Endothelial cell of umbilical vein (primary cell): ENCODE measurements around the gene ZFAND2B. TPM values are rescaled to one million over a fixed set of nuclear protein-coding genes. Genes with fewer than 3 reads are reported as not detected.

Experiments
- BruUV-seq: library from RNA; stranded (reverse); fragments of 400-500 nt; replicated peaks from 2 replicates; lab custom pipeline; 2021; lab: Mats Ljungman, UMichigan
- CTCF ChIA-PET: fragments of 300-600, 350-600 bp; sonication (Branson Sonifier 250); formaldehyde crosslinking; loops from one replicate; lab custom pipeline; 2021; ENCODE audit warnings: antibody characterized with exemption, inconsistent platforms; lab: Charles Lee
- POLR2A ChIA-PET: fragments of 300-600, 350-600 bp; sonication (Branson Sonifier 250); formaldehyde crosslinking; loops from one replicate; lab custom pipeline; 2021; ENCODE audit warnings: antibody characterized with exemption, inconsistent platforms; lab: Charles Lee
- DNase-seq: peaks from one replicate; pipeline ENCODE4 v3.0.0-alpha.2; 2011; ENCODE audit warnings: low read depth, low spot score
- FAIRE-seq: peaks from 2 replicates; lab custom pipeline; 2011; peaks lifted over from hg19 to GRCh38; lab: Jason Lieb, UNC
- H2AFZ ChIP-seq: 2 replicates; pipeline ENCODE4 v1.6.0; 2012; ENCODE audit warnings: low read depth, low read length, control low read depth, inconsistent platforms
- H3K27ac ChIP-seq: 2 replicates; pipeline ENCODE4 v1.5.1; 2011; ENCODE audit warnings: low read depth, mild to moderate bottlenecking, control low read depth, low read length, moderate library complexity; ENCODE audit not compliant: insufficient read depth
- H3K27me3 ChIP-seq, 2 experiments: 2 replicates each; pipeline versions ENCODE4 v1.6.0 to v1.6.1; 2011; ENCODE audit warnings: low read length in 2 of 2, mixed read lengths in 1 of 2; ENCODE audit not compliant: control insufficient read depth in 2 of 2, insufficient read depth in 2 of 2
- H3K36me3 ChIP-seq, 2 experiments: 2 replicates in 1 of 2; 3 replicates in 1 of 2; pipeline ENCODE4 v1.5.1; 2011; ENCODE audit warnings: low read length in 2 of 2, mild to moderate bottlenecking in 1 of 2, moderate library complexity in 1 of 2; ENCODE audit not compliant: control insufficient read depth in 2 of 2, insufficient read depth in 2 of 2; ENCODE audit errors: extremely low read depth in 1 of 2
- H3K4me1 ChIP-seq: 3 replicates; pipeline ENCODE4 v1.5.1; 2011; ENCODE audit warnings: mild to moderate bottlenecking, low read length; ENCODE audit not compliant: control insufficient read depth, insufficient read depth; ENCODE audit errors: extremely low read depth
- H3K4me2 ChIP-seq: 2 replicates; pipeline ENCODE4 v1.6.1; 2011; ENCODE audit warnings: low read length, control low read depth, mixed read lengths; ENCODE audit not compliant: insufficient read depth
- H3K4me3 ChIP-seq, 3 experiments: fragments of 200-600 bp in 1 of 3; sonication (generic), shearing (Covaris generic) in 1 of 3; replicated peaks in 1 of 3; 2 replicates each; pipeline ENCODE4 v1.5.1; 2011 to 2016; ENCODE audit warnings: control low read depth in 3 of 3, low read length in 3 of 3, mild to moderate bottlenecking in 2 of 3, inconsistent platforms in 1 of 3, low read depth in 1 of 3, moderate library complexity in 1 of 3; ENCODE audit not compliant: insufficient read depth in 1 of 3
- H3K79me2 ChIP-seq: 2 replicates; pipeline ENCODE4 v1.6.0; 2012; ENCODE audit warnings: low read length, inconsistent platforms; ENCODE audit not compliant: control insufficient read depth, insufficient read depth
- H3K9ac ChIP-seq: replicated peaks from 2 replicates; pipeline ENCODE3; 2011; ENCODE audit warnings: low read length, control low read depth; ENCODE audit not compliant: insufficient read depth; ENCODE audit errors: extremely low read depth
- H3K9me1 ChIP-seq: replicated peaks from 3 replicates; pipeline ENCODE4 v1.6.0; 2011; ENCODE audit warnings: mild to moderate bottlenecking, low read length; ENCODE audit not compliant: control insufficient read depth, insufficient read depth; ENCODE audit errors: extremely low read depth
- H3K9me3 ChIP-seq: replicated peaks from 2 replicates; pipeline ENCODE4 v1.5.1; 2012; ENCODE audit warnings: low read length, inconsistent platforms; ENCODE audit not compliant: control insufficient read depth, insufficient read depth
- H4K20me1 ChIP-seq: replicated peaks from 2 replicates; pipeline ENCODE3; 2011; ENCODE audit warnings: mild to moderate bottlenecking, low read length; ENCODE audit not compliant: control insufficient read depth, insufficient read depth; ENCODE audit errors: extremely low read depth
- CTCF ChIP-seq, 2 donors: IDR thresholded peaks; 1 replicate in 1 of 2; 2 replicates in 1 of 2; pipeline ENCODE4 v1.5.1; 2011; ENCODE audit warnings: low read length in 2 of 2, mild to moderate bottlenecking in 2 of 2, moderate library complexity in 2 of 2, control low read depth in 1 of 2, inconsistent platforms in 1 of 2, low read depth in 1 of 2; ENCODE audit not compliant: insufficient read depth in 1 of 2; ENCODE audit errors: extremely low read depth in 1 of 2
- EZH2 ChIP-seq: IDR thresholded peaks from 2 replicates; pipeline ENCODE4 v1.6.1; 2012; ENCODE audit warnings: borderline replicate concordance, low read depth, mild to moderate bottlenecking, moderate library complexity, low read length, inconsistent platforms; ENCODE audit not compliant: severe bottlenecking
- FOS ChIP-seq: IDR thresholded peaks from 2 replicates; pipeline ENCODE4 v1.6.1; 2011; ENCODE audit warnings: mild to moderate bottlenecking, low read length, moderate library complexity, borderline replicate concordance; ENCODE audit not compliant: insufficient read depth
- GATA2 ChIP-seq: IDR thresholded peaks from 2 replicates; pipeline ENCODE4 v1.7.0; 2011; ENCODE audit warnings: low read depth, mild to moderate bottlenecking, moderate library complexity, mixed read lengths, low read length; ENCODE audit not compliant: insufficient read length, insufficient read depth
- JUN ChIP-seq: IDR thresholded peaks from 2 replicates; pipeline ENCODE4 v1.6.1; 2011; ENCODE audit warnings: borderline replicate concordance, low read depth; ENCODE audit not compliant: insufficient read length, insufficient read depth
- MYC ChIP-seq: IDR thresholded peaks from one replicate; pipeline ENCODE4 v1.6.1; 2011; ENCODE audit warnings: mild to moderate bottlenecking, low read depth, low read length
- POLR2A ChIP-seq: IDR thresholded peaks from 2 replicates; pipeline ENCODE4 v1.6.1; 2012; ENCODE audit warnings: low read depth, mild to moderate bottlenecking, control low read depth, low read length
- POLR2AphosphoS5 ChIP-seq: IDR thresholded peaks from 2 replicates; pipeline ENCODE4 v1.6.1; 2012; ENCODE audit warnings: low read depth, mild to moderate bottlenecking, control low read depth, low read length, moderate library complexity; ENCODE audit not compliant: insufficient read depth
- dilution Hi-C: fragments of 300-500 bp; cut with MboI; formaldehyde crosslinking; loops from one replicate; pipeline ENCODE4 v1.15.0; 2019; ENCODE audit warnings: low sequenced_read_pairs; ENCODE audit not compliant: extremely low pct_ligation_motif_present
- intact Hi-C: fragments of 100-400 bp; cut with micrococcal nuclease; formaldehyde crosslinking; loops from one replicate; pipeline ENCODE4 v1.10.0; 2022
- polyA plus RNA-seq, 4 experiments: library from polyadenylated mRNA; depleted of rRNA in 3 of 4; stranded (reverse) in 3 of 4; unstranded in 1 of 4; fragments of >200 nt; gene quantifications; 2 replicates each; pipeline versions ENCODE4 v1.2.1 to v1.2.3, GENCODE V29; 2011 to 2012; ENCODE audit warnings: missing spikeins in 1 of 4
- total RNA-seq: library from RNA; stranded (reverse); gene quantifications from 2 replicates; pipeline ENCODE4 v1.2.3, GENCODE V29; 2021
- TF ChIP-seq, protein P1 (sequence below): IDR thresholded peaks from 2 replicates; pipeline ENCODE4 v1.6.1; 2011; ENCODE audit not compliant: insufficient read depth, insufficient read length

ZFAND2B gene
- total and polyA plus RNA-seq, 2 donors (not counting 3 experiments of a cell fraction or from before 2014, with no cell fraction given): 23.3 to 52.0 TPM

GRCh38 chr2:219243291-219243761, 36.7 kb downstream of the ZFAND2B start:
- intact Hi-C loops: no loop called here
- no peaks in the 10 kb centered on the region for H3K27me3 ChIP-seq
- peaks cover 11% of the 10 kb centered on the region for H3K4me1 ChIP-seq
- no peaks in the 10 kb centered on the region for H3K9me3 ChIP-seq
- peak overlapping the region in 1 of 3 experiments; percentile 19 for H3K4me3 ChIP-seq
- ChIA-PET CTCF (interaction anchor here (1.8 kb wide), 1 partner anchor 13 kb away, joined by 5 read pairs; the partner anchor contains the start of genes ANKZF1 and ATG9A), POLR2A (no interaction called here)
- no peaks in the 10 kb centered on the region for H4K20me1 ChIP-seq
- H3K9me1 ChIP-seq: no peaks in the 10 kb centered on the region
- TF ChIP-seq CTCF (IDR thresholded peaks at IDR 0.05; ENCODE audit: extremely low read depth in 1 of 2, insufficient read depth in 1 of 2, low read depth in 1 of 2, low read length in 2 of 2): no peak
- no peak for TF ChIP-seq EZH2
- no peak for TF ChIP-seq POLR2AphosphoS5
- no peak for TF ChIP-seq POLR2A
- no peak for TF ChIP-seq JUN
- TF ChIP-seq MYC: no peak
- TF ChIP-seq, protein P1, sequence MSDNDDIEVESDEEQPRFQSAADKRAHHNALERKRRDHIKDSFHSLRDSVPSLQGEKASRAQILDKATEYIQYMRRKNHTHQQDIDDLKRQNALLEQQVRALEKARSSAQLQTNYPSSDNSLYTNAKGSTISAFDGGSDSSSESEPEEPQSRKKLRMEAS: no peak
- TF ChIP-seq GATA2: no peak
- no peak for TF ChIP-seq FOS
- no peak for FAIRE-seq
- H3K9ac ChIP-seq: no peak overlapping the region
- dilution Hi-C loops: no loop called here
- H3K79me2 ChIP-seq: peaks cover 15% of the 10 kb centered on the region
- no peak overlapping the region for H3K27ac ChIP-seq
- peaks cover 2% of the 10 kb centered on the region in 2 experiments for H3K36me3 ChIP-seq
- peak; percentile 15 for DNase-seq
- H2AFZ ChIP-seq: peak overlapping the region; percentile 44
- no peak overlapping the region for H3K4me2 ChIP-seq
- BruUV-seq: no TSS peak
